Sigmoid colon (tissue), 4 donors: ENCODE measurements around the gene P3H3.

Source experiments
- EP300 ChIP-seq, 4 donors: sonication (generic); formaldehyde crosslinking; IDR thresholded peaks; one replicate each; pipeline ENCODE4 v1.6.1; 2017; ENCODE audit warnings: antibody characterized with exemption in 4 of 4
- POLR2A ChIP-seq, 2 donors: fragments of 450-650 bp; IDR thresholded peaks; one replicate each; pipeline ENCODE4 v1.6.1; 2016; ENCODE audit warnings: antibody characterized with exemption in 2 of 2, mild to moderate bottlenecking in 2 of 2, moderate library complexity in 2 of 2
- POLR2AphosphoS5 ChIP-seq, 4 donors: sonication (generic); formaldehyde crosslinking; IDR thresholded peaks; one replicate each; pipeline ENCODE4 v1.6.1; 2017; ENCODE audit warnings: antibody characterized with exemption in 4 of 4
- TF ChIP-seq, protein P1 (sequence below), 4 experiments: fragments of 450-650 bp in 3 of 4; fragments of 200-600 bp in 1 of 4; IDR thresholded peaks; one replicate each; pipeline ENCODE4 v1.5.1; 2016 to 2019; ENCODE audit warnings: antibody characterized with exemption in 4 of 4, mild to moderate bottlenecking in 3 of 4, moderate library complexity in 2 of 4

DNA sequence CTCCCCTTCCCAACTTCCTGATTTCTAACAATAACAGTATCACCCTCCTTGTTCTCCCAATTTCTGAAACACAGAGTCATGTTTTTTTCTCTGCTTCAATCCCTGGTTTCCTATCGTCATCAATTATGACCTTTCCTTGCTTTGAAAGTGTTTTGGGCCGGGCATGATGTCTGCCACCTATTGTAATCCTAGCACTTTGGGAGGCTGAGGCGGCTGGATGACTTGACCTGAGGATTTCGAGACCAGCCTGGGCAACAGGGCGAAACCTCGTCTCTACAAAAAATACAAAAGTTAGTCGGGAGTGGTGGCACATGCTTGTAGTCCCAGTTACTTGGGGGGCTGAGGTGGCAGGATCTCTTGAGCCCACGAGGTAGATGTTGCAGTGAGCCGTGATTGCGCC is 19.2 kb upstream of the P3H3 start:
- TF ChIP-seq, protein P1, sequence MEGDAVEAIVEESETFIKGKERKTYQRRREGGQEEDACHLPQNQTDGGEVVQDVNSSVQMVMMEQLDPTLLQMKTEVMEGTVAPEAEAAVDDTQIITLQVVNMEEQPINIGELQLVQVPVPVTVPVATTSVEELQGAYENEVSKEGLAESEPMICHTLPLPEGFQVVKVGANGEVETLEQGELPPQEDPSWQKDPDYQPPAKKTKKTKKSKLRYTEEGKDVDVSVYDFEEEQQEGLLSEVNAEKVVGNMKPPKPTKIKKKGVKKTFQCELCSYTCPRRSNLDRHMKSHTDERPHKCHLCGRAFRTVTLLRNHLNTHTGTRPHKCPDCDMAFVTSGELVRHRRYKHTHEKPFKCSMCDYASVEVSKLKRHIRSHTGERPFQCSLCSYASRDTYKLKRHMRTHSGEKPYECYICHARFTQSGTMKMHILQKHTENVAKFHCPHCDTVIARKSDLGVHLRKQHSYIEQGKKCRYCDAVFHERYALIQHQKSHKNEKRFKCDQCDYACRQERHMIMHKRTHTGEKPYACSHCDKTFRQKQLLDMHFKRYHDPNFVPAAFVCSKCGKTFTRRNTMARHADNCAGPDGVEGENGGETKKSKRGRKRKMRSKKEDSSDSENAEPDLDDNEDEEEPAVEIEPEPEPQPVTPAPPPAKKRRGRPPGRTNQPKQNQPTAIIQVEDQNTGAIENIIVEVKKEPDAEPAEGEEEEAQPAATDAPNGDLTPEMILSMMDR (IDR thresholded peaks at IDR 0.05), result no peak
- no peak for TF ChIP-seq POLR2A (IDR thresholded peaks at IDR 0.05)
- no peak for TF ChIP-seq EP300 (IDR thresholded peaks at IDR 0.05)
- no peak for TF ChIP-seq POLR2AphosphoS5 (IDR thresholded peaks at IDR 0.05)
